DMS114 treated with DMSO at 0.1 percent for 48 hours (cell line): ENCODE measurements around the gene WNT2.

ENCODE experiments used
- DNase-seq: peaks from one replicate; lab custom pipeline; 2025; ENCODE audit not compliant: unreplicated experiment; lab: John Stamatoyannopoulos, UW

The WNT2 gene

GRCh38 chr7:117322741-117323304 lies at the start of gene WNT2:
Gene WNT2 (minus strand): TSS chr7:117323058. CDS start chr7:117322989, 69 bp downstream.
- DNase-seq: no peak

- DNase-seq: no peak
Observed at GRCh38 chr7:117372073-117372472, 49.2 kb upstream of the WNT2 start.

- no peak for DNase-seq
Observed at GRCh38 chr7:117364339-117365080, 41.7 kb upstream of the WNT2 start.

- DNase-seq: no peak
Observed at GRCh38 chr7:117362294-117362888, 39.5 kb upstream of the WNT2 start.

- DNase-seq: no peak
Observed at GRCh38 chr7:117350027-117350426, 27.2 kb upstream of the WNT2 start.

GRCh38 chr7:117349570-117349969 lies 26.7 kb upstream of the WNT2 start:
- no peak for DNase-seq

- DNase-seq: no peak
Observed at GRCh38 chr7:117347962-117348672, 25.3 kb upstream of the WNT2 start.

- DNase-seq: no peak
Observed at GRCh38 chr7:117347480-117347879, 24.6 kb upstream of the WNT2 start.

- no peak for DNase-seq
Observed at GRCh38 chr7:117346161-117346560, 23.3 kb upstream of the WNT2 start.

GRCh38 chr7:117338020-117338419 lies 15.2 kb upstream of the WNT2 start:
- DNase-seq: no peak

GRCh38 chr7:117333168-117333567 lies 10.3 kb upstream of the WNT2 start:
- no peak for DNase-seq

- DNase-seq: no peak
Observed at GRCh38 chr7:117332031-117332430, 9.2 kb upstream of the WNT2 start.

- DNase-seq: no peak
Observed at GRCh38 chr7:117325836-117326235, 3.0 kb upstream of the WNT2 start.

- DNase-seq: no peak
Observed at GRCh38 chr7:117324960-117325359, 2.1 kb upstream of the WNT2 start.

GRCh38 chr7:117323851-117324711 lies 1.2 kb upstream of the WNT2 start:
- DNase-seq: no peak

GRCh38 chr7:117323305-117323850 lies 520 bp upstream of the WNT2 start:
- no peak for DNase-seq

GRCh38 chr7:117320523-117320922 lies 2.3 kb downstream of the WNT2 start:
- no peak for DNase-seq

- DNase-seq: no peak
Observed at GRCh38 chr7:117319181-117319580, 3.7 kb downstream of the WNT2 start.

- no peak for DNase-seq
Observed at GRCh38 chr7:117313582-117313981, 9.3 kb downstream of the WNT2 start.
